NCI-H345 (cell line): ENCODE results near the gene SLPI.

Source experiments
- DNase-seq: peaks from one replicate; lab custom pipeline; 2025; lab: John Stamatoyannopoulos, UW

Gene SLPI

DNA sequence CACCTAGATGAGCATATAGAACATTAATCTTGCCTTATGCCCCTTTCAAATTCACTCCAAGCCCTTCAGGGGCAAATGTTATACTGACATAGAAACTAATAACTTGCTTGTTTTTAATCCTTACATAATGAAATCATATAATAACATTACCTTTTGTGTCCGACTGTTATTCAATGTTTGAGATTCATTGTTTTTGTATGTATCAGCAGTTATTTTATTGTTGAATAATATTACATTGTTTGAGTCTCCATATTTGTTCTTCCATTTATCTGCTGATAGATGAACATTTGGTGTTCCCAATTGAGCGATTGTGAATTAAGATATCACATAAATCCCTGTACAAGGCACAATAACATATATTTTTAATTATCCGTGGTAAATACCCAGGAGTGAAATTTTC lies 41.5 kb downstream of the SLPI start:
- DNase-seq: no peak

DNA sequence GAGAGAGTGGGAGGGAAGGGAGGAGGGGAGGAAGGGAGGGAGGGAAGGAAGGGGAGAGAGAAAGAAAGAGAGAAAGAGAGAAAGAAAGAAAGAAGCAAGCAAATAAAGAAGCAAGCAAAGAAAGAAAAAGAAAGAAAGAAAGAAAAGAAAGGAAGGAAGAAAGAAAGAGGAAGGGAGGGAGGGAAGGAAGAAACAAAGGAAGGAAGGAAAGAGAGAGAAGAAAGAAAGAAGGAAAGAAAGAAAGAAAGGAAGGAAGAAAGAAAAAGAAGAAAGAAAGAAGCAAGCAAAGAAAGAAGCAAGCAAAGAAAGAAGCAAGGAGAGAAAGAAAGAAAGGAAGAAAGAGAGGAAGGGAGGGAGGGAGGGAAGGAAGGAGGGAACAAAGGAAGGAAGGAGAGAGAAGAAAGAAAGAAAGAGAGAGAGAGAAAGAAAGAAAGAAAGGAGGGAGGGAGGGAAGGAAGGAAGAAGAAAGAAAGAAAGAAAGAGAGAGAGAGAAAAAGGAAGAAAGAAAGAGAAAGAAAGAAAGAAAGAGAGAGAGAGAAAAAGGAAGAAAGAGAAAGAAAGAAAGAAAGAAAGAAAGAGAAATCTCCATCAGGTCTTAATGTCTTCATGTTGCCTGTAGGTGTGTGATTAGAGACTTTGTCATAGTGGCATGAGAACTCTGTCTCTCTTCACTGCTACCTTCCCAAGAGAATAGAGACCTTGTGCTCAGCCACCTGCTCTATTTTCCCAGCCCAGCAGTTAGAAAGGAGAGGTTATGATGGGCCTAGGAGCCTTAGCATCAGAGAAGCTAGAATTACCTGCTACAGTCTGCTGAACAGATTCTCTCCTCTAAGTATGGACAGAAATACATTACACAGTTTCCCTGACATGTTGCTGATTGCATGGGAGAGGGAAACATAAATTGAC lies 42.5 kb downstream of the SLPI start:
- DNase-seq: no peak

DNA sequence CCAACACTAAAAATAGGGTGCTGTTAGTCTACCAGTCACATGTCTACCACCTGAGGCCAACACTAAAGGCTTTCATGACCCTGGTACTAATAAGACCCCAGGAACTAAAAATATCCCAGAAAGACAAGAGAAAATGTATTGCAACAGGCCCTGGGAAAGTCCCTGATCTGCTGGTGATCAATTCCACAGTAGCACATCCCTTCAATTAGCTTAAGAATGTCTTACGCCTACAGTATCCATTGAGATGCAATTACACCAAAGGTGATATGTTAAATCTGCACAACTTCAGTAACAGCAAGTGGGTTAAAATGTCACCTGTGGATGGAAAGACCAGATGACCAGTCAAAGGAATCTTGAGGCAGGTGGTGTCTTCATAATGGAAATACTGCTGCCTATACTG lies 44.4 kb downstream of the SLPI start:
- no peak for DNase-seq

GRCh38 chr20:45206725-45207124 lies 47.6 kb downstream of the SLPI start, which contains the start of gene SEMG1:
Gene SEMG1, plus strand, starts transcription at chr20:45207033. Its CDS starts 21 bp downstream, at chr20:45207054.
- DNase-seq: no peak
